GM18870 (cell line): ENCODE measurements around the gene KLHL3.

Experiments
- ATAC-seq: cut with Tn5 transposase; IDR thresholded peaks from one replicate; pipeline ENCODE4 v1.9.1; 2021; ENCODE audit warnings: moderate library complexity; ENCODE audit not compliant: unreplicated experiment

Gene KLHL3

DNA sequence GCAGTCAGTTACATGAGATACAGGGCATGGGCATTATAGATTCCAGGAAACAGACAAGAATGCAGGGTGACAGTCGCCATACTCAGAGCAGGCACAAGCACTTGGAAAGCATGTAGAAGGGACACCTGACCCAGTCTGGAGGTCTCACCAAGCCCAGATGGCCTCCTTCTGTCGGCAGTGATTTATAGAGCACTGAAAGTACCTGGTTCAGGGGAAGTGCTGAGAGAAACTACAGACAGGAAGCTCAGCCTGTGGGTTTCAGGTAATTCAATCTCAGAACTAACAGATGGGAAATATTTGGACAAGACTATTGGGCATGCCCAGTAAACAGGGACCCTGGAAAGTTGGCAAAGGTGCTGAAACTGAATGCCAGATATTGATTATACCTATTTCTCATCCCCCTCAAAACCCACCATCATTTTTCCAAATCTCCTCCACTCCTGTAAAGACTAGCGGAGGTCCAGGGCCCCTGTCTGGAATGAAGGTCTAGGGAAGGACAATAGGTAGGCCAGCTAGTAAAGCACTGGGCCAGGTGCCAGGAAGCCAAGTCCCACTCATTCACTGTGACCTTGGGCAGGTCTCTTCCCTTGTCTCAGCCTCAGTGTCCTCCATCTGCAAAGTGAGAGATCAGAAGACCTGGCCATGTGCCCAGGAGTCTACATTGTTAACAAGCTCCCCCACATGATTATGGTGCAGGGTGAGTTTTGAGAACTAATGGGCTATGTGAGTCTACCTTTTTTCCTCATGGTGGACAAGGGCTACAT lies 26.9 kb downstream of the KLHL3 start:
- no peak for ATAC-seq

DNA sequence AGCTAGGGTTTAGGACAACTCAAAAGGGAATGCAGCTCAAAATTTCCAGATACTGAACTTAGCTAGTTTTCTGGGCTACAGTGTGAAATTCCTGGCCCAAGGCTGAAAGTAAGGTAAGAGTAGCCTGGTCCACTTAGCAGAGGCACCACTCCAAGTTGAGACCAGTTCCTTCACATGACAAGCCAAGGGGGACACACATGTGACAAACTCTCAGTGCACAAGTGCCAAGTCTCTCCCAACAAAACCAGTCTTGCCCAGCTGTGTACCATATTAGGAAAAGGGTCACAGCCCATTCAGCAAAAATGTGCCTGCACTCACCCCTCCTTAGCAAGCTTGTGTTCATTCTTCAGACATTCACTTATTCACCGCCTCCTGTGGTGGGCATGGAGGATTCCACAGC lies 27.8 kb downstream of the KLHL3 start:
- ATAC-seq, result no peak

GRCh38 chr5:137706841-137707240 lies 29.0 kb downstream of the KLHL3 start:
- ATAC-seq, result no peak

DNA sequence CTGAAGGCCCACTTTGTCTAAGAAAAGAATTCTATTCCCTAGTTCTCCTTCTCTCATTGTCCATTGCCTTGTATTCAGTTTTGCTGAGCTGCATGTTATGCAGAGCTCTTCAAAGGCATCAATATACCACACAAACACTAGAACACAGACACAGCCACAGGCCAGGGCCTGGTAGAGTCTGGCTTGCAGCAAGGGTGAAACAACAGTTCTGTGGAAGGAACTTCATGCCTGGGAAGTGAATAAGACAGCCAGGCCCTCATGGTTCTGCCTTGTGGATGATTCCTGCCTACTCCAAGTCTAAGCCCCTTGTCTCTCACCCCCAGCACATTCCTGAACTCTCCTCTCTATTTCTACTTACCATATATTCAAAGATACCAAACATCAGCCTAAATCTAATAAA lies 30.8 kb downstream of the KLHL3 start:
- no peak for ATAC-seq

DNA sequence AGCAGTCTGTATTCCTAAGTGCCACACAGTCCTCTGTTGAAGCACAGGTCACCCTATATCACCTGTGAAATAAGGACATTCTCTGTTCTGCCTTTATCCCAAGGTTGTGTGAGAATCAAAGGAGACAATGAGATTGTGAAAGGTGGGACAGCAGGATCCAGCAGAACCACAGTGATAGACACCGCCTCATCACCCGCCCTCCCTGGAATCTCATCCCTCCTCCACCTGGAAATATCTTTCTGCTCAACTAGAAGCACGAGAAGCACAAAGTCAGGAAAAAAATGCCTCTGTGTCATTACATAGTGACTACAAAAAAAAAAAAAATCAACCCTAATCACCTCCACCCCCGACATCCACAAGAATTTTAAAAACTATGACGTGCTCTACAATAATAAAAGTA lies 32.3 kb downstream of the KLHL3 start:
- no peak for ATAC-seq

DNA sequence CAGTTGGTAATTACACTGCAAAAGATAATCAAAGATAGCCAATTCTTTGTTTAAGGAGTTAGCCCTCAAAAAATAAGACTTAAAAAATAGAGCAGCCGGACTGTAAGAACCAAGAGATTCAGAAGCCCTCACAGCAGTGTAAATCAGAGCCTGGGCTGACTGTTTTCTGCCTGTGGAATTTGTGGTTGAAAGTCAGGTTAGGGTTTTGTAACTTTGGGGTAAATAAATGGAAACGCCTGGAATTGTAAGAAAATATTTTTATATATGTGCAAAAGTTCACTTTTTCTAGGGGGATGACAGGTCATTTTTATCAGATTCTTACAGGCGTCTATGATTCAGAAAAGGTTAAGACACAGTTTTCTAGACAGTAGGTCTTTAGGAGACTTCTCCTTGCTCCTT lies 35.6 kb downstream of the KLHL3 start:
- no peak for ATAC-seq

- no peak for ATAC-seq
Observed at GRCh38 chr5:137699336-137700281, 36.3 kb downstream of the KLHL3 start.

DNA sequence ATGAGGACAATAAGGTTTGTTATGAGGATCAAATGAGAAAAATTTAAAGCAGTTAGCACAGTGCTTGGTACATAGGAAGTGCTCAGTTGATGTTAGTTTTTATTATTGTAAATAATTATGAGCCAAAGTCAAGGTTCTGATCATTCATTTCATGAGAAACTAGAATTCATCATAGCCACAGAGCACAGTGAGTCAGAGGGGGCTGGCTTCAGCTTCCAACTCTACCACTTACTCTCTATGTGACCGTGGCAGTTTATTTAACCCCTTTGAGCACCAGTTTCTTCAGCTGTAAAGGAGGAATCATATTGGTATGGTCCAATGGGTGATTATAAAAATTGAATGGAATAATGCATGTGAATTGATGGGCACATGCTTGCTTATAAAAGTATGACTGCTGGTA lies 39.4 kb downstream of the KLHL3 start:
- ATAC-seq, result no peak

DNA sequence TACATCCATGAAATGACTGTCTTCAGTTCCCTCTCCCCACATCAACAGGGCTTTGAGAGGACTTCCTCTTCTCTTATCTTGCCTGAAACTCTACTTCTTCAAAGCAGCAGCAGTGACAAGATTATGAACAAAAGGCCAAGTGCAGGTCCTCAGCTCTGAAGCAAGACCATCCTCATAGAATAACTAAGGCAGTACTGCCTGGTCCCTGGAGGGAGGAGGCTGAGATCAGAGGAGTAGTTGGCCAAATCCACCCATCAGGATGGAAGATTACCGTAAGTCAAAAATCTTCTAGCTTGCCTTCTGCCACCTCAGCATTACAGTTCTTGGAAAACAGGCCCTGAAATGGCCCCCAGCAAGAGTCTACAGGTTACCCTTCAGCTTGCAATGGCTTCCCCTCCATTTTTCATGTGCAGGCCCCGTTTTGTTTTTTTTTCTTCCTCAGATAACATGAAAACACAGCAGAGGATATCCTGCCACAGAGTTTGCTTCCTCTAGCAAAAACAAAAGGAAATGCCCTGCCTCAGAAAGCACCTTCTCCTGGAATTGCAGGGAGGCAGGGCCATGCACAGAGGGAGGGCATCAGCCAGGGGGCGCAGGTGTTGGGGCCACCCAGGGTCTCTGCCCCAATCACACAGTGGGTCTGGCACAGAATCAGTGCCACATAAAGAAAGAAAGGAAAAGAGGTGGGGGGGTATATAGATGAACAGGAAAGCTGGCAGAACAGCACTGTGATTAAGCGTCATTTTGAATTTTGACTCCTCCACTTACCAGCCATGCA lies 40.0 kb downstream of the KLHL3 start:
- ATAC-seq, result no peak

DNA sequence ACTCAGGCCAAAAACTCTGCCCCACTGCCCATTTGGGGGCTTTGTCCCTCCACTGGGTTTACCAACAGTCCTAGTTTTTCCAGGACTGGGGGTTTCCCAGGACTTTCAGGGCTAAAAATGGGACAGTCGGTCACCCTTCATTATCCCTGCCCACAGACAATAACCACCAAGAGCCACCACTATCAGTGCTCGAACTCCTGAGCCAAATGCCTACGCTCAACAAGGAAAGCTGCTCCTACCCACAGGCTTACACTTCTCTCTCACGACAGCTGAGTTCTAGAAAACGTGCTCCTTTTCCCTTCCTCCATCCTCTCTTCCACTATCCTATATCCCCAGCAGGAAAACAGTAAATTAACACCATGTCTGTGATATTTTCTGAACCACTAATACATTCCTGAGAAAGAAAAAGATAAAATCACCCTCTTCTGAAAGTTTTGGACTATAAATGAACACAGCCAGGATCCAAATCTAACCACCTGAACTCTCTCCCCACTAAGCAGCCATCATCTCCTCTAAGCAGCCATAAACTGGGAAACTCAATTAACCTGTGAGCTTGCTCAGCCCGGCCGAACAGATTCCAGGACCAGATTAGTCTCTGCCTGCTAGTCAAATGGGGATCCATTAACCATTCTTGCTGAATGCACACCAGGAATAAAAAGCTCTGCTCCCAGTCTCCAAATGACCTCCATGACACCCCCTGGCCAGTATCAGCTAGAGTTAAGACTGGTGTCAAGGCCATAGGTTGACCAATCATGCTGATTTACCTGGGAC lies 41.8 kb downstream of the KLHL3 start:
- ATAC-seq, result no peak

GRCh38 chr5:137693307-137693950 lies 42.5 kb downstream of the KLHL3 start:
- no peak for ATAC-seq

- ATAC-seq, result no peak
Observed at GRCh38 chr5:137689306-137689705, 46.6 kb downstream of the KLHL3 start.

DNA sequence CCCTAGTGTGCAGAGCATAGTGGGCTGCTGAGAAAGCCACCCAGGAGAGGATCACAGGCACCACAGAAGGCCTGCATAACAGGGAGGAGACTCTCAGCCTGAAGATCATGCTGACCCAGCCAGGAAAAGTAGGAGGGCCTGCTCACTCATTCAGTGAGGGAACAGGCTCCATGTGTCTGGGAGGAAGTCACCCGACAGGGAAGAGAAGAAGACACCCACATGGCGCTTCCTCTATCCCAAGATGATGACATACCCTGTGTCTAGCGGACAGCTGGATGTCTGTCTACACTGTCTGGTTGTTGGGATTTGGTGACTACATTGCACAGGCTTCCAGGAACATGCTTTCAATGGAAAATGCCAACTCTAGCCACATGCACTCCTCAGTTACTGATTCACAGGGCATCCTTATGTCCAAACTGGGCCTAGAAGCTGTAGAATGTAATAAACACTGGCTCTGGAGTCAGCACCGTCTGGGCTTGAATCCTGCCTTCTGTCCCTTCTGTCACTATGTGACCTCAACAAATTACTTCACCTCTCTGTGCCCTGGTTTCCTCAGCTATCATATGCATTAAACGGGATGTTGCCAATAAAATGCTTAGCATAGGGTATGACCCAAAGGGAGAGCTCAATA lies 47.6 kb downstream of the KLHL3 start:
- no peak for ATAC-seq

DNA sequence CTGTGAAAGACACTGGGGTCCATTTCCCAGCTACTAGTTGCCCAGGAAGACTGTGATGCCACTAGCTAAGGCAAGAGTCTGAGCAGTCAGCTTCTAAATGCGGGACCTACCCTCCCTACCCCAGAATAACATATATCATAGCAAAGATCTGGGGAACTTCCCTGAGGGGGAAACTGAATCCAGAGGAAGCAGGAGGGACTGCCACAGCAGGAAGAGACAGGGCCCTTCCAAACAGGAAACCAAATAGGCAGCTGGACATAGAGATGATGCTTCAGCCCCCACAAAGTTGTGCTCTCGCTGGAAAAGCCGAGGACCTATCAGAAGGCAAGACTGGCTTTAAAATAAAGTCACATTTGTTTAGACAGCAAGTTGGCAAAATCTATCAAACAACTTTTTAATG lies 51.1 kb downstream of the KLHL3 start:
- ATAC-seq, result no peak

- no peak for ATAC-seq
Observed at GRCh38 chr5:137681191-137681590, 54.7 kb downstream of the KLHL3 start.

DNA sequence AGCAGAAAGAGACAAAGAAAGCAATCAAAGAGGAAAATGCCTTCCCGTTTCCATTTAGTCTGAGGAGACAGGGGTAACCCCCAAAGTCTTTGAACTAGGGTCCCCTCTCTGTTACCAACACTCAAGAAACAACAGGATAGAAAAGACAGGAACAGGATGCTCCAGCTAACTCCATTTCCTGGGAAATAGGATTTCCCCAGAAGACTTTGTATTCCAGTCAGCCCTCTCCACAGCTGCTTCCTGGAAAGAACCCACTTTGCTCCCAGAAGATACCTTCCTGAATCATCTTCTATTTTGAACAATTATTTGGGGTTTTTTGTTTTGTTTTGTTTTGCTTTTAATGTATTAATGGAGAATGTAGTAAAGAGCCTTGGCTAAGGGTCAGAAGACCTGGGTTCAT lies 56.0 kb downstream of the KLHL3 start:
- ATAC-seq, result no peak

DNA sequence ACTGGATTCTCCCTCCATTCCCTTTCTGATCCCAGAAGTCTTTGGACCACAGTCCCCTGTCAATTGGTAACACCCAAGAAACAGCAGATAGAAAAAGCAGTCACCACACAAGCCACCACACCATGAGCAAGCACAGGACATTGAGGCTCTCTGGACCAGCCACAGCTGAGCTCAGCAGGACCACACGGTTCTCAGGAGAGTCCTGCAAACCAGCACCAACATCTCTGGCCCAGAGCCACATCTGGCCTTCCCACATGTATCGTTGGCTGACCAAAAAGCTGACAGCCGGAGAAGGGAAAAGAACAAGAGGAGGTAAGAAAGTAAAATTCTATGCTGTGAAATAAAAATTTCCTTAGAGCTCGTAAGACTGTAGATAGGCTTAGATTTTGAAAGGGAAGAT lies 56.7 kb downstream of the KLHL3 start:
- no peak for ATAC-seq

- no peak for ATAC-seq
Observed at GRCh38 chr5:137672881-137673280, 63.0 kb downstream of the KLHL3 start.

DNA sequence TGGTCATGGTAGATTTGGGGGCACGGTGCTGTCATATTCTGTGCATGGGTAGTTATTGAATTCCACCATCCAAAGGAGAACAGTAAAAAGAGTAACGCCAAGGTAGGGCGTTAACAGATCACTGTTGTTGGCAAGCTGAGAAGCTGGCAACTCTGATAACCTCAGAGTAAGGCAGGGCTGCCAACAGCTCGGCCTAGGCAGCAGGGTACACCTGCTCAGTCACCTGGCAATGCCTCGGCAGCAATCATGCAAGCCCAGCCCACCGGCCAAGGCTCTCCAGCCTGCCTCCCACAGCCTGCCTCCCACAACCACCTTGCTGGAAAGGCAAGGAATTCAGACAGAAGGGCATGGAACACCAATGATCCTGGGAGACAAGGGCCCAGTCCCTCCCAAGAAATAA lies 63.9 kb downstream of the KLHL3 start:
- no peak for ATAC-seq

- no peak for ATAC-seq
Observed at GRCh38 chr5:137669811-137670210, 66.1 kb downstream of the KLHL3 start.
